HEK293 (cell line): ENCODE results near the gene SLC7A14.

Experiments used
- CTCF ChIP-seq: fragments of 450-650 bp; formaldehyde crosslinking; IDR thresholded peaks from 2 replicates; pipeline ENCODE4 v1.5.1; 2016; ENCODE audit warnings: missing biosample characterization, missing genetic modification characterization
- SCRT2 ChIP-seq: fragments of 450-650 bp; formaldehyde crosslinking; IDR thresholded peaks from 2 replicates; pipeline ENCODE4 v1.5.1; 2016; ENCODE audit warnings: missing biosample characterization, missing genetic modification characterization
- TCF7L2 ChIP-seq: IDR thresholded peaks from 2 replicates; pipeline ENCODE4 v1.6.1; 2011; ENCODE audit warnings: low read depth, mild to moderate bottlenecking, inconsistent platforms, low read length, moderate library complexity, borderline replicate concordance
- ZBTB7A ChIP-seq: fragments of 450-650 bp; formaldehyde crosslinking; IDR thresholded peaks from 2 replicates; pipeline ENCODE4 v1.5.1; 2016; ENCODE audit warnings: low read depth, missing biosample characterization, missing genetic modification characterization
- ZNF155 ChIP-seq: fragments of 450-650 bp; formaldehyde crosslinking; IDR thresholded peaks from 2 replicates; pipeline ENCODE4 v1.5.1; 2016; ENCODE audit warnings: missing biosample characterization, missing genetic modification characterization
- ZNF350 ChIP-seq: fragments of 450-650 bp; formaldehyde crosslinking; IDR thresholded peaks from 2 replicates; pipeline ENCODE4 v1.5.0; 2017; ENCODE audit warnings: missing biosample characterization, mild to moderate bottlenecking, missing genetic modification characterization
- ZNF549 ChIP-seq: fragments of 450-650 bp; IDR thresholded peaks from 2 replicates; pipeline ENCODE4 v1.5.1; 2018; ENCODE audit warnings: missing biosample characterization, missing genetic modification characterization, mild to moderate bottlenecking, inconsistent platforms, moderate library complexity
- ZSCAN30 ChIP-seq: fragments of 450-650 bp; IDR thresholded peaks from 2 replicates; pipeline ENCODE4 v1.5.1; 2018; ENCODE audit warnings: missing biosample characterization, mild to moderate bottlenecking, missing genetic modification characterization, moderate library complexity
- TF ChIP-seq, protein P1 (sequence below): fragments of 450-650 bp; formaldehyde crosslinking; IDR thresholded peaks from 2 replicates; pipeline ENCODE4 v1.5.1; 2016; ENCODE audit warnings: missing biosample characterization, missing genetic modification characterization

DNA sequence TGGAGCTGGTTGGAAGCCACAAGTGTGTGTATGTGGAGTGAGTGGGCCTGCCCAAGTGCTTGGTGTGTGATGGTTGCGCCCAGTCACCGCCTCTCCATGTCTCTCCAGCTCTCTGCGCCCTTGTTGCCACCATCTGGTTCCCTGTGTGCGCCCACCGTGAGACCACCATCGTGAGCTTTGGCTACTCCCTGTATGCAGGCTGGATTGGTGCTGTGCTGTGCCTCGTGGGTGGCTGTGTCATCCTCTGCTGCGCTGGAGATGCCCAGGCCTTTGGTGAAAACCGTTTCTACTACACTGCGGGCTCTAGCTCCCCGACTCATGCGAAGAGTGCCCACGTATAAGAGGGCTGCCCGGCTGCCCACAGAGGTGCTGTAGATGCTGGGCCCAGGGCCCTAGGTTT lies 153.5 kb downstream of the SLC7A14 start:
- TF ChIP-seq ZNF549 (no peak), SCRT2 (tag by site-specific recombination) (no peak), ZSCAN30 (tag by site-specific recombination) (no peak), TCF7L2 (no peak), CTCF (tag by site-specific recombination) (no peak), ZBTB7A (tag by site-specific recombination) (no peak), ZNF155 (tag by site-specific recombination) (no peak), ZNF350 (tag by site-specific recombination) (no peak)
- TF ChIP-seq, protein P1, sequence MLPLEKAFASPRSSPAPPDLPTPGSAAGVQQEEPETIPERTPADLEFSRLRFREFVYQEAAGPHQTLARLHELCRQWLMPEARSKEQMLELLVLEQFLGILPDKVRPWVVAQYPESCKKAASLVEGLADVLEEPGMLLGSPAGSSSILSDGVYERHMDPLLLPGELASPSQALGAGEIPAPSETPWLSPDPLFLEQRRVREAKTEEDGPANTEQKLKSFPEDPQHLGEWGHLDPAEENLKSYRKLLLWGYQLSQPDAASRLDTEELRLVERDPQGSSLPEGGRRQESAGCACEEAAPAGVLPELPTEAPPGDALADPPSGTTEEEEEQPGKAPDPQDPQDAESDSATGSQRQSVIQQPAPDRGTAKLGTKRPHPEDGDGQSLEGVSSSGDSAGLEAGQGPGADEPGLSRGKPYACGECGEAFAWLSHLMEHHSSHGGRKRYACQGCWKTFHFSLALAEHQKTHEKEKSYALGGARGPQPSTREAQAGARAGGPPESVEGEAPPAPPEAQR (tag by site-specific recombination) = no peak
